Vagina (tissue), 2 donors: ENCODE measurements around the gene LRRC8C.

ENCODE experiments used
- CTCF ChIP-seq, 3 experiments: fragments of 450-650 bp in 2 of 3; fragments of 200-600 bp in 1 of 3; sonication (generic) in 1 of 3; IDR thresholded peaks; one replicate each; pipeline ENCODE4 v1.5.1; 2017 to 2019; ENCODE audit warnings: antibody characterized with exemption in 3 of 3, mild to moderate bottlenecking in 2 of 3, moderate library complexity in 2 of 3
- POLR2A ChIP-seq, 2 donors: fragments of 450-650 bp; IDR thresholded peaks; one replicate each; pipeline ENCODE4 v1.6.1; 2017; ENCODE audit warnings: antibody characterized with exemption in 2 of 2, mild to moderate bottlenecking in 2 of 2, moderate library complexity in 2 of 2

DNA sequence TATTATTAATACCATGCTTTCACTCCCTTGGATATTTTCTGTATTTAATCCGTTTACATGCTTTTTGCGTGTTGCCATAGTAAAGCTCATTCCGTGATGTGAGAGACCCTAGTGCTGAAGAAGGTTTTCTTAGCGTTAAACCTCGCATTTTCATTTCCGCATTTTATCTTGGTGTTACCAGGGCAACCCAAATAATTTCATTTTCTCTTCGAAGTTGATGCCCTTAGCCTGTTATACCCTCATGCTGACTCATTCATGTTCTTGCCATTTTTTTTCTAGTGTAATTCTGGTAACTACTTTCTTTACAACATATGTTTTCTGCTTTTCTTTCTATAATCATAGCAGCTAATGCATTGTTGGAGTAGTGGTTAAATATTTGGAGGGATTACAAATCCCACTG is 37.2 kb downstream of the LRRC8C start:
- TF ChIP-seq POLR2A (IDR thresholded peaks at IDR 0.05) = no peak
- no peak for TF ChIP-seq CTCF (IDR thresholded peaks at IDR 0.05)
